ENCODE results near the gene CARD9.
A peak's percentile ranks its signal among the peaks of the same experiment; 100 is the strongest.

CARD9 gene

GRCh38 chr9:136373300-136374182 is at the start of gene CARD9:
TSS of gene CARD9 (minus strand) at chr9:136373669. CDS start at chr9:136372078, 1,591 bp downstream.
- Histone ChIP-seq H3K4me3 (ENCODE audit: low read length in 2 of 2) (peak within 1 kb of the TSS in 1 of 2 donors; percentile 62), H3K27me3 (ENCODE audit: control insufficient read depth in 2 of 2, insufficient read depth in 2 of 2, low read length in 2 of 2) (no peaks in the 10 kb centered on the region), H3K36me3 (ENCODE audit: control insufficient read depth in 2 of 2, insufficient read depth in 2 of 2, low read length in 2 of 2) (no peaks in the 10 kb centered on the region), H3K27ac (ENCODE audit: low read depth in 2 of 2, low read length in 2 of 2) (peak within 1 kb of the TSS in 1 of 2 donors; percentile 23), H3K4me1 (ENCODE audit: control insufficient read depth in 2 of 2, insufficient read depth in 2 of 2, low read length in 2 of 2) (peaks cover 3 to 7% of the 10 kb centered on the region in 2 donors), H3K9ac (ENCODE audit: low read depth in 1 of 2, low read length in 2 of 2) (peak within 1 kb of the TSS; percentile 25 to 47), H3K9me3 (ENCODE audit: control insufficient read depth in 2 of 2, low read length in 2 of 2) (no peaks in the 10 kb centered on the region)

- Histone ChIP-seq H3K36me3 (ENCODE audit: control insufficient read depth in 2 of 2, insufficient read depth in 2 of 2, low read length in 2 of 2) (peaks cover 40 to 48% of the 10 kb centered on the region in 2 donors), H3K9ac (ENCODE audit: low read depth in 1 of 2, low read length in 2 of 2) (no peak overlapping the region), H3K27me3 (ENCODE audit: control insufficient read depth in 2 of 2, insufficient read depth in 2 of 2, low read length in 2 of 2) (no peaks in the 10 kb centered on the region), H3K9me3 (ENCODE audit: control insufficient read depth in 2 of 2, low read length in 2 of 2) (no peaks in the 10 kb centered on the region), H3K4me1 (ENCODE audit: control insufficient read depth in 2 of 2, insufficient read depth in 2 of 2, low read length in 2 of 2) (no peaks in the 10 kb centered on the region), H3K27ac (ENCODE audit: low read depth in 2 of 2, low read length in 2 of 2) (no peak overlapping the region), H3K4me3 (ENCODE audit: low read length in 2 of 2) (no peak overlapping the region)
Observed at GRCh38 chr9:136422876-136423275, 49.4 kb upstream of the CARD9 start.

- Histone ChIP-seq H3K9me3 (ENCODE audit: control insufficient read depth in 2 of 2, low read length in 2 of 2) (no peaks in the 10 kb centered on the region), H3K4me3 (ENCODE audit: low read length in 2 of 2) (no peak overlapping the region), H3K4me1 (ENCODE audit: control insufficient read depth in 2 of 2, insufficient read depth in 2 of 2, low read length in 2 of 2) (no peaks in the 10 kb centered on the region), H3K36me3 (ENCODE audit: control insufficient read depth in 2 of 2, insufficient read depth in 2 of 2, low read length in 2 of 2) (peaks cover 47 to 56% of the 10 kb centered on the region in 2 donors), H3K27ac (ENCODE audit: low read depth in 2 of 2, low read length in 2 of 2) (no peak overlapping the region), H3K9ac (ENCODE audit: low read depth in 1 of 2, low read length in 2 of 2) (no peak overlapping the region), H3K27me3 (ENCODE audit: control insufficient read depth in 2 of 2, insufficient read depth in 2 of 2, low read length in 2 of 2) (no peaks in the 10 kb centered on the region)
Observed at GRCh38 chr9:136421791-136422190, 48.3 kb upstream of the CARD9 start.

- Histone ChIP-seq H3K36me3 (ENCODE audit: control insufficient read depth in 2 of 2, insufficient read depth in 2 of 2, low read length in 2 of 2) (peaks cover 63 to 73% of the 10 kb centered on the region in 2 donors), H3K27me3 (ENCODE audit: control insufficient read depth in 2 of 2, insufficient read depth in 2 of 2, low read length in 2 of 2) (no peaks in the 10 kb centered on the region), H3K4me3 (ENCODE audit: low read length in 2 of 2) (no peak overlapping the region), H3K27ac (ENCODE audit: low read depth in 2 of 2, low read length in 2 of 2) (no peak overlapping the region), H3K9ac (ENCODE audit: low read depth in 1 of 2, low read length in 2 of 2) (no peak overlapping the region), H3K4me1 (ENCODE audit: control insufficient read depth in 2 of 2, insufficient read depth in 2 of 2, low read length in 2 of 2) (no peaks in the 10 kb centered on the region), H3K9me3 (ENCODE audit: control insufficient read depth in 2 of 2, low read length in 2 of 2) (no peaks in the 10 kb centered on the region)
Observed at GRCh38 chr9:136419092-136419420, 45.6 kb upstream of the CARD9 start.

- Histone ChIP-seq H3K4me3 (ENCODE audit: low read length in 2 of 2) (no peak overlapping the region), H3K9me3 (ENCODE audit: control insufficient read depth in 2 of 2, low read length in 2 of 2) (no peaks in the 10 kb centered on the region), H3K27me3 (ENCODE audit: control insufficient read depth in 2 of 2, insufficient read depth in 2 of 2, low read length in 2 of 2) (no peaks in the 10 kb centered on the region), H3K36me3 (ENCODE audit: control insufficient read depth in 2 of 2, insufficient read depth in 2 of 2, low read length in 2 of 2) (peaks cover 65 to 75% of the 10 kb centered on the region in 2 donors), H3K4me1 (ENCODE audit: control insufficient read depth in 2 of 2, insufficient read depth in 2 of 2, low read length in 2 of 2) (no peaks in the 10 kb centered on the region), H3K27ac (ENCODE audit: low read depth in 2 of 2, low read length in 2 of 2) (no peak overlapping the region), H3K9ac (ENCODE audit: low read depth in 1 of 2, low read length in 2 of 2) (no peak overlapping the region)
Observed at GRCh38 chr9:136418182-136419091, 45.0 kb upstream of the CARD9 start.

- no peak overlapping the region for H3K27ac ChIP-seq (ENCODE audit: low read depth in 2 of 2, low read length in 2 of 2)
- peaks cover 59 to 70% of the 10 kb centered on the region in 2 donors for H3K36me3 ChIP-seq (ENCODE audit: control insufficient read depth in 2 of 2, insufficient read depth in 2 of 2, low read length in 2 of 2)
- H3K27me3 ChIP-seq (ENCODE audit: control insufficient read depth in 2 of 2, insufficient read depth in 2 of 2, low read length in 2 of 2): no peaks in the 10 kb centered on the region
- H3K9me3 ChIP-seq (ENCODE audit: control insufficient read depth in 2 of 2, low read length in 2 of 2): no peaks in the 10 kb centered on the region
- no peak overlapping the region for H3K9ac ChIP-seq (ENCODE audit: low read depth in 1 of 2, low read length in 2 of 2)
- peaks cover 0 to under 1% of the 10 kb centered on the region in 2 donors for H3K4me1 ChIP-seq (ENCODE audit: control insufficient read depth in 2 of 2, insufficient read depth in 2 of 2, low read length in 2 of 2)
- no peak overlapping the region for H3K4me3 ChIP-seq (ENCODE audit: low read length in 2 of 2)
Observed at GRCh38 chr9:136416914-136417313, 43.4 kb upstream of the CARD9 start.

- Histone ChIP-seq H3K27me3 (ENCODE audit: control insufficient read depth in 2 of 2, insufficient read depth in 2 of 2, low read length in 2 of 2) (no peaks in the 10 kb centered on the region), H3K36me3 (ENCODE audit: control insufficient read depth in 2 of 2, insufficient read depth in 2 of 2, low read length in 2 of 2) (peaks cover 55 to 67% of the 10 kb centered on the region in 2 donors), H3K27ac (ENCODE audit: low read depth in 2 of 2, low read length in 2 of 2) (no peak overlapping the region)
Observed at GRCh38 chr9:136416427-136416826, 43.0 kb upstream of the CARD9 start.

GRCh38 chr9:136412962-136413361 is 39.5 kb upstream of the CARD9 start:
- Histone ChIP-seq H3K27ac (ENCODE audit: low read depth in 2 of 2, low read length in 2 of 2) (no peak overlapping the region), H3K9ac (ENCODE audit: low read depth in 1 of 2, low read length in 2 of 2) (no peak overlapping the region), H3K36me3 (ENCODE audit: control insufficient read depth in 2 of 2, insufficient read depth in 2 of 2, low read length in 2 of 2) (peaks cover 45 to 48% of the 10 kb centered on the region in 2 donors), H3K4me3 (ENCODE audit: low read length in 2 of 2) (no peak overlapping the region), H3K27me3 (ENCODE audit: control insufficient read depth in 2 of 2, insufficient read depth in 2 of 2, low read length in 2 of 2) (no peaks in the 10 kb centered on the region), H3K9me3 (ENCODE audit: control insufficient read depth in 2 of 2, low read length in 2 of 2) (no peaks in the 10 kb centered on the region), H3K4me1 (ENCODE audit: control insufficient read depth in 2 of 2, insufficient read depth in 2 of 2, low read length in 2 of 2) (peaks cover 18 to 20% of the 10 kb centered on the region in 2 donors)

More at GRCh38 chr9:136416427-136416826, 43.0 kb upstream of the CARD9 start:
- no peaks in the 10 kb centered on the region for H3K9me3 ChIP-seq (ENCODE audit: control insufficient read depth in 2 of 2, low read length in 2 of 2)
- peaks cover 4 to 6% of the 10 kb centered on the region in 2 donors for H3K4me1 ChIP-seq (ENCODE audit: control insufficient read depth in 2 of 2, insufficient read depth in 2 of 2, low read length in 2 of 2)
- no peak overlapping the region for H3K9ac ChIP-seq (ENCODE audit: low read depth in 1 of 2, low read length in 2 of 2)
- no peak overlapping the region for H3K4me3 ChIP-seq (ENCODE audit: low read length in 2 of 2)

- no peaks in the 10 kb centered on the region for H3K9me3 ChIP-seq (ENCODE audit: control insufficient read depth in 2 of 2, low read length in 2 of 2)
- peak overlapping the region; percentile 90 for H3K9ac ChIP-seq (ENCODE audit: low read depth in 1 of 2, low read length in 2 of 2)
- no peaks in the 10 kb centered on the region for H3K27me3 ChIP-seq (ENCODE audit: control insufficient read depth in 2 of 2, insufficient read depth in 2 of 2, low read length in 2 of 2)
- peaks cover 40 to 48% of the 10 kb centered on the region in 2 donors for H3K36me3 ChIP-seq (ENCODE audit: control insufficient read depth in 2 of 2, insufficient read depth in 2 of 2, low read length in 2 of 2)
- peaks cover 18 to 20% of the 10 kb centered on the region in 2 donors for H3K4me1 ChIP-seq (ENCODE audit: control insufficient read depth in 2 of 2, insufficient read depth in 2 of 2, low read length in 2 of 2)
- no peak overlapping the region for H3K27ac ChIP-seq (ENCODE audit: low read depth in 2 of 2, low read length in 2 of 2)
- peak overlapping the region; percentile 87 to 95 for H3K4me3 ChIP-seq (ENCODE audit: low read length in 2 of 2)
Observed at GRCh38 chr9:136411378-136411777, 37.9 kb upstream of the CARD9 start.

All from mucosa of rectum (tissue), 2 donors.